Inferior parietal cortex (tissue), 1 donor: ENCODE measurements around the gene SLC49A4.

Experiments
- DNase-seq: peaks from one replicate; pipeline ENCODE4 v3.0.0-alpha.2; 2016; ENCODE audit errors: extremely low spot score

SLC49A4 gene

GRCh38 chr3:122907471-122907870, 112.6 kb downstream of the SLC49A4 start:
- DNase-seq, result no peak

GRCh38 chr3:122908251-122908650, 113.4 kb downstream of the SLC49A4 start:
- DNase-seq, result no peak

- DNase-seq, result no peak
These were observed 117.0 kb downstream of the SLC49A4 start for GRCh38 chr3:122911901-122912300.

- DNase-seq, result no peak
These were observed 118.1 kb downstream of the SLC49A4 start for GRCh38 chr3:122912772-122913538.

GRCh38 chr3:122913539-122914100, 118.8 kb downstream of the SLC49A4 start:
- DNase-seq, result no peak

- DNase-seq, result no peak
These were observed 120.6 kb downstream of the SLC49A4 start for GRCh38 chr3:122915300-122916055.

- no peak for DNase-seq
These were observed 121.2 kb downstream of the SLC49A4 start for GRCh38 chr3:122916084-122916483.

- DNase-seq, result no peak
These were observed 121.7 kb downstream of the SLC49A4 start for GRCh38 chr3:122916580-122916979.

GRCh38 chr3:122917412-122917811, 122.5 kb downstream of the SLC49A4 start:
- no peak for DNase-seq

- no peak for DNase-seq
These were observed 123.9 kb downstream of the SLC49A4 start for GRCh38 chr3:122918576-122919290.

GRCh38 chr3:122919291-122919610, 124.4 kb downstream of the SLC49A4 start:
- DNase-seq, result no peak

- no peak for DNase-seq
These were observed 126.1 kb downstream of the SLC49A4 start for GRCh38 chr3:122920986-122921385.

- no peak for DNase-seq
These were observed 127.2 kb downstream of the SLC49A4 start for GRCh38 chr3:122921791-122922651.

GRCh38 chr3:122923611-122924010, 128.7 kb downstream of the SLC49A4 start:
- no peak for DNase-seq

- DNase-seq, result no peak
These were observed 129.2 kb downstream of the SLC49A4 start for GRCh38 chr3:122924056-122924455.

- no peak for DNase-seq
These were observed 130.9 kb downstream of the SLC49A4 start for GRCh38 chr3:122925756-122926155.

GRCh38 chr3:122926322-122926721, 131.5 kb downstream of the SLC49A4 start:
- DNase-seq, result no peak

GRCh38 chr3:122926811-122927210, 131.9 kb downstream of the SLC49A4 start:
- DNase-seq, result no peak

- DNase-seq, result no peak
These were observed 132.9 kb downstream of the SLC49A4 start for GRCh38 chr3:122927726-122928125.

- no peak for DNase-seq
These were observed 133.7 kb downstream of the SLC49A4 start for GRCh38 chr3:122928396-122929187.
